HEK293 (cell line): Measurements from ENCODE around the gene SULF2.

Experiments used
- CTCF ChIA-PET: fragments of 350-600 bp; formaldehyde crosslinking; extraction: SDS; loops from one replicate; lab custom pipeline; 2021; ENCODE audit warnings: antibody characterized with exemption; lab: Yijun Ruan, JAX
- POLR2A ChIA-PET: fragments of 300-600 bp; formaldehyde crosslinking; extraction: SDS; loops from one replicate; lab custom pipeline; 2020; ENCODE audit warnings: antibody characterized with exemption, inconsistent platforms; lab: Yijun Ruan, JAX
- H3K27ac ChIP-seq: fragments of 200-500 bp; sonication (Bioruptor generic); 2 replicates; pipeline ENCODE4 v1.5.1; 2014; ENCODE audit warnings: low read depth, low read length, control low read depth, inconsistent platforms; ENCODE audit errors: extremely low read depth
- H3K36me3 ChIP-seq, 2 experiments: fragments of 200-500 bp in 1 of 2; sonication (Bioruptor generic) in 1 of 2; 1 replicate in 1 of 2; 2 replicates in 1 of 2; pipeline ENCODE4 v1.5.1; 2014 to 2017; ENCODE audit warnings: inconsistent platforms in 2 of 2, low read length in 2 of 2; ENCODE audit not compliant: control insufficient read depth in 2 of 2, insufficient read depth in 1 of 2
- H3K4me1 ChIP-seq: fragments of 200-500 bp; sonication (Bioruptor generic); 2 replicates; pipeline ENCODE4 v1.5.1; 2014; ENCODE audit warnings: mild to moderate bottlenecking, low read length, inconsistent platforms; ENCODE audit not compliant: control insufficient read depth, insufficient read depth
- H3K4me3 ChIP-seq: 2 replicates; pipeline ENCODE4 v1.5.1; 2011; ENCODE audit warnings: low read depth, mild to moderate bottlenecking, control low read depth, low read length, moderate library complexity
- H3K9me3 ChIP-seq: fragments of 200-500 bp; sonication (Bioruptor generic); 2 replicates; pipeline ENCODE4 v1.5.1; 2014; ENCODE audit warnings: low read depth, low read length, inconsistent platforms; ENCODE audit not compliant: control insufficient read depth, insufficient read depth
- BCL6B ChIP-seq: fragments of 450-650 bp; formaldehyde crosslinking; IDR thresholded peaks from 2 replicates; pipeline ENCODE4 v1.5.1; 2017; ENCODE audit warnings: missing biosample characterization, missing genetic modification characterization
- GLI4 ChIP-seq: fragments of 450-650 bp; formaldehyde crosslinking; IDR thresholded peaks from 2 replicates; pipeline ENCODE4 v1.5.1; 2016; ENCODE audit warnings: missing biosample characterization, missing genetic modification characterization
- SCRT1 ChIP-seq: fragments of 450-650 bp; formaldehyde crosslinking; IDR thresholded peaks from 2 replicates; pipeline ENCODE4 v1.5.1; 2016; ENCODE audit warnings: missing biosample characterization, missing genetic modification characterization, borderline replicate concordance
- SCRT2 ChIP-seq: fragments of 450-650 bp; formaldehyde crosslinking; IDR thresholded peaks from 2 replicates; pipeline ENCODE4 v1.5.1; 2016; ENCODE audit warnings: missing biosample characterization, missing genetic modification characterization
- WT1 ChIP-seq: fragments of 450-650 bp; formaldehyde crosslinking; IDR thresholded peaks from 2 replicates; pipeline ENCODE4 v1.5.1; 2016; ENCODE audit warnings: missing biosample characterization, missing genetic modification characterization
- ZBTB44 ChIP-seq: fragments of 450-650 bp; IDR thresholded peaks from 2 replicates; pipeline ENCODE4 v1.5.1; 2018; ENCODE audit warnings: missing biosample characterization, mild to moderate bottlenecking, missing genetic modification characterization
- ZBTB48 ChIP-seq: fragments of 450-650 bp; formaldehyde crosslinking; IDR thresholded peaks from 2 replicates; pipeline ENCODE4 v1.5.1; 2016; ENCODE audit warnings: missing biosample characterization, missing genetic modification characterization
- ZNF112 ChIP-seq: fragments of 450-650 bp; formaldehyde crosslinking; IDR thresholded peaks from 2 replicates; pipeline ENCODE4 v1.5.0; 2017; ENCODE audit warnings: missing biosample characterization, missing genetic modification characterization
- ZNF121 ChIP-seq: fragments of 450-650 bp; formaldehyde crosslinking; IDR thresholded peaks from 2 replicates; pipeline ENCODE4 v1.5.1; 2016; ENCODE audit warnings: missing biosample characterization, missing genetic modification characterization
- ZNF140 ChIP-seq: fragments of 450-650 bp; formaldehyde crosslinking; IDR thresholded peaks from 2 replicates; pipeline ENCODE4 v1.5.1; 2016; ENCODE audit warnings: missing biosample characterization, missing genetic modification characterization
- ZNF214 ChIP-seq: fragments of 450-650 bp; formaldehyde crosslinking; IDR thresholded peaks from 2 replicates; pipeline ENCODE4 v1.5.1; 2017; ENCODE audit warnings: missing biosample characterization, mild to moderate bottlenecking, missing genetic modification characterization, borderline replicate concordance
- ZNF266 ChIP-seq: fragments of 450-650 bp; formaldehyde crosslinking; IDR thresholded peaks from 2 replicates; pipeline ENCODE4 v1.5.1; 2016; ENCODE audit warnings: missing biosample characterization, missing genetic modification characterization, low read depth
- ZNF433 ChIP-seq: fragments of 450-650 bp; formaldehyde crosslinking; IDR thresholded peaks from 2 replicates; pipeline ENCODE4 v1.5.1; 2016; ENCODE audit warnings: missing biosample characterization, missing genetic modification characterization, low read depth
- ZNF544 ChIP-seq: fragments of 450-650 bp; formaldehyde crosslinking; IDR thresholded peaks from 2 replicates; pipeline ENCODE4 v1.5.0; 2017; ENCODE audit warnings: missing biosample characterization, missing genetic modification characterization
- ZNF585B ChIP-seq: fragments of 450-650 bp; formaldehyde crosslinking; IDR thresholded peaks from 2 replicates; pipeline ENCODE4 v1.5.1; 2016; ENCODE audit warnings: missing biosample characterization, missing genetic modification characterization
- ZNF621 ChIP-seq: fragments of 450-650 bp; formaldehyde crosslinking; IDR thresholded peaks from 2 replicates; pipeline ENCODE4 v1.5.1; 2017; ENCODE audit warnings: missing biosample characterization, missing genetic modification characterization
- ZNF664 ChIP-seq: fragments of 450-650 bp; formaldehyde crosslinking; IDR thresholded peaks from 2 replicates; pipeline ENCODE4 v1.5.1; 2016; ENCODE audit warnings: missing biosample characterization, missing genetic modification characterization
- ZNF670 ChIP-seq: fragments of 450-650 bp; formaldehyde crosslinking; IDR thresholded peaks from 2 replicates; pipeline ENCODE4 v1.5.1; 2016; ENCODE audit warnings: missing biosample characterization, missing genetic modification characterization, low read depth
- ZNF843 ChIP-seq: fragments of 450-650 bp; formaldehyde crosslinking; IDR thresholded peaks from 2 replicates; pipeline ENCODE4 v1.5.1; 2016; ENCODE audit warnings: missing biosample characterization, missing genetic modification characterization
- ZSCAN16 ChIP-seq: fragments of 450-650 bp; formaldehyde crosslinking; IDR thresholded peaks from 2 replicates; pipeline ENCODE4 v1.5.1; 2016; ENCODE audit warnings: missing biosample characterization, missing genetic modification characterization
- TF ChIP-seq, protein P1 (sequence below): fragments of 450-650 bp; formaldehyde crosslinking; IDR thresholded peaks from 2 replicates; pipeline ENCODE4 v1.5.1; 2016; ENCODE audit warnings: missing biosample characterization, missing genetic modification characterization

SULF2 gene

DNA sequence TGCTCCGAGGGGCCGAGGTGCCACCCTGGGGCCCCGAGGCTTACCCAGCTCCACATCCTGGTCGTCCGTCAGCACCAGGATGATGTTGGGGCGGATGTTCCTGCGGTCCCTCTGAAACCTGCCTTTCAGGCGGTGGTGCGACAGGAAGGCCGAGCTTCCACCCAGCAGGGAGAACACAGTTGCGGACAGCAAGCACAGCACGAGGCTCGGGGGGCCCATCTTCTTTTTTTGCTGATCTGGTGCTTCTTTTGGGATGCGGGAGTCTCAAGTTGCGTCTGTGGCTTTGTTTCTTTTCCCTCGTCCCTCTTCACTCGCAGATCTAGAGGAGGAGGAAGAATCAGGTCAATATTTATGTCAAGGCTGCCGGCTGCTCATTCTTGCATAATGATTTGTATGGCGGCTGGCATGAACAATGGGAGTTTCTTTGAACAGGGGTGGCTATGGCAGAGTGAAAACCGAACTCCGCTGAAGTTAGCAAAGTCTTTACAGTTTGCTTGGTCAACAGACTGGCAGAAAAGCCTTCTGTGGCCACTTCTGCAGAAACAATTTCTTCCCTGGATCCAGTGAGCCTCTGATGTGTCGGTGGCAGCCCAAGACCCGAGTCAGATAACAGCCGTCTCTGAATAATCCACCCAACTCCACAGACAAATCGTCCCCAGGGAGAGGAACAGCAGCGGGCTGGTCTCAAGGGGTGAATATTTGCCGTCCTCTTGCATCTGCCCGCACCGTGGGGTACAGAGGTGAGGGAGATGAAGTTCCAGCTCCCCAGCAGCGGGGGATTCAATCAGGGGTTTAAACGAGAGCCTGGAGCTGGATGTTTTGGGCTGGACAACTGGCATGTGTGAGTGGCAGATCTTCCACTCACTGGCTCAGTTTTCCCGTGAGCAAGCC lies 27.9 kb downstream of the SULF2 start:
- CTCF ChIA-PET, result no interaction called here
- no peaks in the 10 kb centered on the region for H3K9me3 ChIP-seq
- peaks cover 0 to 33% of the 10 kb centered on the region in 2 experiments; a peak in 2 of 3 replicates for H3K36me3 ChIP-seq
- no peak overlapping the region for H3K27ac ChIP-seq
- TF ChIP-seq BCL6B (tag by site-specific recombination) (no peak), ZNF266 (no peak), WT1 (tag by site-specific recombination) (no peak), ZNF214 (no peak), ZSCAN16 (tag by site-specific recombination) (no peak), ZNF544 (tag by site-specific recombination) (no peak), ZBTB44 (tag by site-specific recombination) (no peak), ZNF843 (no peak), ZNF112 (no peak)
- TF ChIP-seq, protein P1, sequence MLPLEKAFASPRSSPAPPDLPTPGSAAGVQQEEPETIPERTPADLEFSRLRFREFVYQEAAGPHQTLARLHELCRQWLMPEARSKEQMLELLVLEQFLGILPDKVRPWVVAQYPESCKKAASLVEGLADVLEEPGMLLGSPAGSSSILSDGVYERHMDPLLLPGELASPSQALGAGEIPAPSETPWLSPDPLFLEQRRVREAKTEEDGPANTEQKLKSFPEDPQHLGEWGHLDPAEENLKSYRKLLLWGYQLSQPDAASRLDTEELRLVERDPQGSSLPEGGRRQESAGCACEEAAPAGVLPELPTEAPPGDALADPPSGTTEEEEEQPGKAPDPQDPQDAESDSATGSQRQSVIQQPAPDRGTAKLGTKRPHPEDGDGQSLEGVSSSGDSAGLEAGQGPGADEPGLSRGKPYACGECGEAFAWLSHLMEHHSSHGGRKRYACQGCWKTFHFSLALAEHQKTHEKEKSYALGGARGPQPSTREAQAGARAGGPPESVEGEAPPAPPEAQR (tag by site-specific recombination), result no peak
- TF ChIP-seq, all 188 proteins: peak for 0
- Histone ChIP-seq H3K4me1 (no peaks in the 10 kb centered on the region), H3K4me3 (no peak overlapping the region)
- POLR2A ChIA-PET, result no interaction called here

DNA sequence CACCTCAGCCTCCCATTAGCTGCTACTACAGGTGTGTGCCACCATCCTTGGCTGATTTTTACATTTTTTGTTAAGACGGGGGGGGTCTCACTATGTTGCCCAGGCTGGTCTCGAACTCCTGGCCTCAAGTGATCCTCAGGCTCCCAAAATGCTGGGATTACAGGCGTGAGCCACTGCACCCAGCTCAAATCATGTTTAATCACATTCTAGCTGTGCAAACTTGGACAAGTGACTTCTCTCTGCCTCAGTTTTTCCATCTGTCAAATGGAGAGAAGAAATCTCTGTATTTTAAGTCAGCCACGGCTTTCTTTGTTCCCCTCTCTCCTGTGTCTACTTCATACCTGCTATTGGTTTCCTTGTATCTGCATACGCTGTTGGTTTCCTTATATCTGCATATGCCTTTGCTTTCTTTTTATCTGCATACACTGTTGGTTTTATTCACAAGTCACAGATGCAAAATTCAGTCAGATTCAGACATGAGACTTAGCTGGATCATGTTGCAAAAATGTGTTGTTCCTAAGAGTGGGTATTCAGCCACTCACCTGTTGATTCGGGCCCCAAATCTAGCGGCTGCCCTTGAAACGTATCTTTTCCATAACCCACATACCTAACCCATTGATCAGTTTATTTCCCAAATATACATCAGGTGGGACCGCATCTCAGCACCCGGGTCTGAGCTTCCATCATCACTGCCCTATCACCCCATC lies 30.2 kb downstream of the SULF2 start:
- peaks cover 0 to 55% of the 10 kb centered on the region in 2 experiments; a peak in 2 of 3 replicates for H3K36me3 ChIP-seq
- no peaks in the 10 kb centered on the region for H3K9me3 ChIP-seq
- H3K4me3 ChIP-seq, result no peak overlapping the region
- H3K4me1 ChIP-seq, result no peaks in the 10 kb centered on the region
- no peak for TF ChIP-seq ZBTB48 (tag by site-specific recombination)
- TF ChIP-seq ZNF433, result no peak
- TF ChIP-seq ZNF670, result no peak
- TF ChIP-seq GLI4, result no peak
- peak; percentile 52; the same call in 1 of the 2 replicates for TF ChIP-seq SCRT1 (tag by site-specific recombination)
- no peak for TF ChIP-seq ZNF585B (tag by site-specific recombination)
- no peak for TF ChIP-seq ZNF664 (tag by site-specific recombination)
- peak; percentile 85 for TF ChIP-seq SCRT2 (tag by site-specific recombination)
- TF ChIP-seq ZNF621 (tag by site-specific recombination), result no peak
- TF ChIP-seq ZNF121 (tag by site-specific recombination), result peak; percentile 62; the same call in 1 of the 2 replicates
- TF ChIP-seq ZNF140 (tag by site-specific recombination), result no peak
- POLR2A ChIA-PET, result no interaction called here
- CTCF ChIA-PET, result interaction anchor here (1.0 kb wide), 1 partner anchor 30 kb away, joined by 3 read pairs; no protein-coding TSS in a partner anchor
- no peak overlapping the region for H3K27ac ChIP-seq
